Subcutaneous adipose tissue (tissue), 4 donors: ENCODE data around the gene LRRIQ3. TPM values are rescaled to one million over a fixed set of nuclear protein-coding genes. Genes with fewer than 3 reads are reported as not detected.

Experiments
- total RNA-seq, 4 donors: library from RNA; depleted of rRNA; stranded (reverse); fragments of >200 nt; gene quantifications; one replicate each; pipeline ENCODE4 v1.1.0, GENCODE V29; 2016
- TF ChIP-seq, protein P1 (sequence below): fragments of 450-650 bp; IDR thresholded peaks from one replicate; pipeline ENCODE4 v1.5.1; 2016; ENCODE audit warnings: low read depth, mild to moderate bottlenecking, control low read depth, antibody characterized with exemption, moderate library complexity

Gene LRRIQ3, protein sequence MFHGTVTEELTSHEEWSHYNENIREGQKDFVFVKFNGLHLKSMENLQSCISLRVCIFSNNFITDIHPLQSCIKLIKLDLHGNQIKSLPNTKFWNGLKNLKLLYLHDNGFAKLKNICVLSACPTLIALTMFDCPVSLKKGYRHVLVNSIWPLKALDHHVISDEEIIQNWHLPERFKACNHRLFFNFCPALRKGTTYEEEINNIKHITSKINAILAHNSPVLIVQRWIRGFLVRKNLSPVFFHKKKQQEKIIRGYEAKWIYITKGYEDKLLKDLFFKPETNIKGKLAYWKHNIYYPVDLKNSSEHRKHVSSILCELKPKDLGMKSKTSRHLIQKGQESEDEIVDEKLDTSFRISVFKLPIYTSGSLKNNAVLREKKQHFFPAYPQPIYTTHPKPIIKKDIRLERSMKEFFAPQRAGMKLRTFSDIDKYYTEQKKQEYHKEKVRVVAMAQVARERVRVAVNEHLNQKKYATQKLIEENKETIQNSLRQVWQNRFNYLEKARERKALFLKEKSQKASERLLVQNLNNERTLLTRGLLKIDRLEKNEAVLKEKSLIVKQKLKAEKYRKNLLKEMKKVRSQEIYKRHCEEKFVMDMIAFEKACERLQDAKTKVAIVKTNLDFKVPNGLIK
- 1 to 10 TPM in 2 of 4 donors, under 1 TPM in 2; 0.75 to 2.0 (median 1.1) TPM for total RNA-seq

DNA sequence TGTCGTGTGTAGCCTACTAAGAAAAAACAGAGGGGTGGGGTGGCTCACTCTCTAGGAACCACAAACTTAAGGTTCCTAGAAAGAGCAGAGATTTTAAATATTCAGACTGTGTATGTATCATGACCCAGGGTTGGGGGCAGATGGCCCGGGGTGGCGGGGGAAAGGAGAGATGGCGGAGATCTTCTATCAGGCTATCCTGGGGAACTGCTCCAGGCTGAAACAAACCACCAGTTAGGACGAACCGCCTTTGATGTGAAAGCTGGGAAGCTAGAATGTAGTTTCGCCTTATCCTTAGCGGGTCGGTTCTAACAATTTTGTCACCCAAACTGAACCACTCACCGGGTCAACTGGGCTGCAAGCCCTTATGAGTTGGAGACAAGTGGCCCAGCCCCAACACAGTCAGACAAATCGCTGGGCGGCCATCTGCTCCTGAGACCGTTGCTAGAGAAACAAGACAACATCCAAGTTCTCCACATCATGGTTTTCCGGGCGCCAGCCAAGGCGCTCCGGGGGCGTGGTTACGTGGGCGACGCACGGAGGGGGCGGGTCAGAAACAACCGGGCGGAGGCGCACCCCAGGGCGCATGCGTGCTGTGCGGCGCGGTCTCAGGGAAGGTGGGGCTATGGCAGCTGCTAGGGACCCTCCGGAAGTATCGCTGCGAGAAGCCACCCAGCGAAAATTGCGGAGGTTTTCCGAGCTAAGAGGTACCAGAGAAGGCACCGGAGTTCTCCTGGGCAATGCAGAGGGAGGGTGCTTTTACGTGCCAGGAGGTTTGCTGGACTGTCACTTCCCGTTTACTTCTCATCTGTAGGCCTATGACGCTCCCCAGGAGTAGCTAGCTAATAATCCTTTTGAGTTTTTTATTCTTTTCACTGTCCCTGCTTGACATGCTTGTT lies at the start of gene LRRIQ3, which contains the start of gene FPGT:
Gene LRRIQ3 (minus strand): TSS at position 520 of the 896 bp plus-strand sequence. CDS start 14,492 bp downstream, outside the sequence.
Gene FPGT (plus strand): TSS at position 586 of the 896 bp plus-strand sequence. CDS start 37 bp downstream, at position 623.
- TF ChIP-seq, protein P1, sequence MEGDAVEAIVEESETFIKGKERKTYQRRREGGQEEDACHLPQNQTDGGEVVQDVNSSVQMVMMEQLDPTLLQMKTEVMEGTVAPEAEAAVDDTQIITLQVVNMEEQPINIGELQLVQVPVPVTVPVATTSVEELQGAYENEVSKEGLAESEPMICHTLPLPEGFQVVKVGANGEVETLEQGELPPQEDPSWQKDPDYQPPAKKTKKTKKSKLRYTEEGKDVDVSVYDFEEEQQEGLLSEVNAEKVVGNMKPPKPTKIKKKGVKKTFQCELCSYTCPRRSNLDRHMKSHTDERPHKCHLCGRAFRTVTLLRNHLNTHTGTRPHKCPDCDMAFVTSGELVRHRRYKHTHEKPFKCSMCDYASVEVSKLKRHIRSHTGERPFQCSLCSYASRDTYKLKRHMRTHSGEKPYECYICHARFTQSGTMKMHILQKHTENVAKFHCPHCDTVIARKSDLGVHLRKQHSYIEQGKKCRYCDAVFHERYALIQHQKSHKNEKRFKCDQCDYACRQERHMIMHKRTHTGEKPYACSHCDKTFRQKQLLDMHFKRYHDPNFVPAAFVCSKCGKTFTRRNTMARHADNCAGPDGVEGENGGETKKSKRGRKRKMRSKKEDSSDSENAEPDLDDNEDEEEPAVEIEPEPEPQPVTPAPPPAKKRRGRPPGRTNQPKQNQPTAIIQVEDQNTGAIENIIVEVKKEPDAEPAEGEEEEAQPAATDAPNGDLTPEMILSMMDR, result no peak

DNA sequence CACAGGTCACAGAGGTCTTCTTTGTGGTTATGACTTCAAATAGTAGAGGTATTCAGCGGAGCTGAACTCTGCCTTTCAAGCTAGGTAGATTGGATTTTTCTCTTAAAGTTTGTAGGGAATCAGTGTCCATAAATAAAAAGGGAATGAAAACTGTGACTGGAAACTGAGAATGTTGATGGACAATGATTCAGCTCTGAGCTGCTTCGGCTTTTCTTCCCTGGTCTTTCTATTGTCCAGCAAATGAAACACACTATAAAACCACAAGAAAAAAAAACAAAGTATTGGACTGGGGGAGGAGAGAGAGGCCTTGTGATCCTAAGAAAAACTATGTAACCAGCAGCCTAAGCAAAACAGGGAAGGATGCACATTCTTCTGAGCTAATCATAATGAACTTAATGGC lies 48.3 kb upstream of the LRRIQ3 start:
- TF ChIP-seq, protein P1, result no peak

DNA sequence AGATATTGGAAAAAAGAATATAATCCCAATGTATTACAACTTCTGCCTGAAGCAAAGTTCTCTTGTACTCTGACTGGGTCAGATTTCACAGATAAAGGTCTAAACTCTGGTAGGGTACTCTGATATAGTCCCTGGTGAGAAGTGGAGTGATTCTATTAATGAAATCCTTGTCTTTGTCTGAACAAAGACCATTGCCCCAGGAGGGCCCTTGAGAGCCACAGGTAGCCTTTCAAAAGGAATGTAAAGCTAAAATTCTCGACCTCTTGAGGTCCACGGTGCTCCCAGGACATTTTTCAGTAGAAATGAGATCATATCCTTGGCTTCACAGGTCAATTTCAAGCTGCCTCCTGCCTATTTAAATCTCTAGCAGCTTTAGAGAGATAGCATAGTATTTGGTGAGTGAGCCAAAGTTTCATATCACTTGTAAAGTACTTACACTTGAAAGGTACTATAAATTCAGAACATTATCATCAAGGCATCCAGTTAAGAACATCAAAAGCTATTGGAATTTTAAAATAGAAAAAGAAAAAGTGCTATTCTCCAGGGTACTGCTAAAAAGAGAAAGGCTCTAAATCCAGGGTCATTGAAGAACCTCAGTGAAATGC lies 47.3 kb upstream of the LRRIQ3 start:
- TF ChIP-seq, protein P1, result no peak

DNA sequence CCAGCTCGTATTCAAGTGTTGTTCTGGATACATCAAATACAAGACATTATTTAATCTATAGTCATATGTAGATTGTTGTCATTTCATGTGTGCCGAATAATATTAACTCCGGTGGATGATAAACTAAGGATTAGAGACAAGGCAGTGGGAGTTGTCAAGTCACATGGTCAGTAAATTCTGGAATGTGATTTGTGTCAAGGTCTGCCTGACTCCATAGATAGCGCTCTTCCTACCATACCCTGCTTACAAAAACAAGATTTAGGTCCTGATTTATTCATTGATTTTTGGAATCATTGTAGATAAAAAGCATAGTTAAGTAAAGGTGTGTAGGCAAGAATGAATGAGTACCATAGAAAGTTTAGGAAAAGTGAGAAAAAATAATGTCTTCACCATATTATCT lies 39.8 kb upstream of the LRRIQ3 start:
- TF ChIP-seq, protein P1, result no peak

DNA sequence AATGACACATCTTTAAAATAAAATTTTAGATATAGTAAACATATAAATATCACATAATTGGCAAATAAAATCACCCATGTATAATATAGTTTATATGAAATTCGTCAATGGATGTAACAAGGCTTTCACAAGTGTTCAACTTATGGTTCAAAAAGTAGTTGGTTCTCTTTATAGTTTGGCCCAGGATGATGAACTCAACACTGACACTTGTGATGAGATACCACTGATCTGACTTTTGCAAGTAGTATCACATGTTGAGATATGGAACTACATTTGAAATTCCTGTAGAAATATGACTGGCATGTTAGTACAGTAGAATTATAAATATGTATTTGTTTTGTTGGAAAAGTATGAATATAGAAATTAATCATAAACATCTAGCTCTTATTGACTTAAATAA lies 39.1 kb upstream of the LRRIQ3 start:
- TF ChIP-seq, protein P1, result no peak

DNA sequence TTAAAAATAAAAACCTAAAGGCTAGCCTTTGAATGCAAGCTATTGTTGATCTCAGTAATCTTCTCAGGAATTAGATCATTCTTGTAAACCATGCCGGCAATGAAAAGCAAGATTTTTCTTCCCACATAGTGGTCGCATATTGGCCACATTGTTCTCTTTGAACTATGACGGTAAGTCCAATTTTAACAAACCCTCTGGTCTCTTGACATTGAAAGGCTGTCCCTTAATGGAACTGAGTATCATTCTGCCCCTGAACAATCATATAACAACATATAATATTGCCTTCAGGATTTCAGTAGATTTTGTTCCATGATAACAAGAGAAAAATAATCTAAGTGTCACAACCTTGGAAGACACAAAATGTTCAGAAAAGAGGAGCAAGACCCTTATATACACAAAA lies 38.5 kb upstream of the LRRIQ3 start:
- TF ChIP-seq, protein P1, result no peak
